ENCODE measurements around the gene SEC31B.
A peak's percentile ranks its signal among the peaks of the same experiment; 100 is the strongest.

DNA sequence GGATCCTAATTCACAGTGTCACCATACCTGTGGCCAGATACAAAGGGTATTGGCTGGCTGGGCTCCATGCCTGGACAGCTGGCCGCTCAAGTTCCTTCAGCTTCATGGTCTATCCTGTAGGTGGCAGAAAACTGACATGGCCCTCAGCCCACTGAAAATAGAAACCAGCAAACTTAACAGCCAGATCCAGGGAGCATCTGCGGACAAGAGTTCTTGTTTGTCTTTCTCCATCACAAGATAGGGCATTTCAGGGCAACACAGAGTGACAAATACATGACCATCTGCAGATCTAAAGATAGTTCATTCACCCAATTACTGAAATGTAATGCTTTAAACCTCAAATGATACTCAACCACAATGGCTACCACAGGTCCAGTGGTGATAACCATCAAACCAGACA, 2.8 kb downstream of the SEC31B start:
- TF ChIP-seq CTCF (conservative IDR thresholded peaks at IDR 0.05 in 1 of 2, IDR thresholded peaks at IDR 0.05 in 1 of 2; ENCODE audit: extremely low read depth in 1 of 2, insufficient read depth in 1 of 2, low read depth in 1 of 2, low read length in 2 of 2) (peak in 1 of 2 donors; percentile 3), EZH2 (IDR thresholded peaks at IDR 0.05; ENCODE audit: borderline replicate concordance, low read length) (no peak)

Data from mammary epithelial cell (primary cell).